DOHH2 (cell line): ENCODE data around the gene SHPK.

Experiments
- EZH2phosphoT487 ChIP-seq: fragments of 200-600 bp; sonication (generic); IDR thresholded peaks from 2 replicates; pipeline ENCODE4 v1.6.1; 2017; ENCODE audit warnings: borderline replicate concordance, mild to moderate bottlenecking, antibody characterized with exemption, low read length, moderate library complexity, mixed read lengths
- TF ChIP-seq, protein P1 (sequence below): fragments of 200-600 bp; sonication (generic); IDR thresholded peaks from one replicate; pipeline ENCODE4 v1.5.1; 2014; ENCODE audit warnings: antibody characterized with exemption, mild to moderate bottlenecking, low read depth, low read length; ENCODE audit not compliant: poor library complexity, severe bottlenecking

DNA sequence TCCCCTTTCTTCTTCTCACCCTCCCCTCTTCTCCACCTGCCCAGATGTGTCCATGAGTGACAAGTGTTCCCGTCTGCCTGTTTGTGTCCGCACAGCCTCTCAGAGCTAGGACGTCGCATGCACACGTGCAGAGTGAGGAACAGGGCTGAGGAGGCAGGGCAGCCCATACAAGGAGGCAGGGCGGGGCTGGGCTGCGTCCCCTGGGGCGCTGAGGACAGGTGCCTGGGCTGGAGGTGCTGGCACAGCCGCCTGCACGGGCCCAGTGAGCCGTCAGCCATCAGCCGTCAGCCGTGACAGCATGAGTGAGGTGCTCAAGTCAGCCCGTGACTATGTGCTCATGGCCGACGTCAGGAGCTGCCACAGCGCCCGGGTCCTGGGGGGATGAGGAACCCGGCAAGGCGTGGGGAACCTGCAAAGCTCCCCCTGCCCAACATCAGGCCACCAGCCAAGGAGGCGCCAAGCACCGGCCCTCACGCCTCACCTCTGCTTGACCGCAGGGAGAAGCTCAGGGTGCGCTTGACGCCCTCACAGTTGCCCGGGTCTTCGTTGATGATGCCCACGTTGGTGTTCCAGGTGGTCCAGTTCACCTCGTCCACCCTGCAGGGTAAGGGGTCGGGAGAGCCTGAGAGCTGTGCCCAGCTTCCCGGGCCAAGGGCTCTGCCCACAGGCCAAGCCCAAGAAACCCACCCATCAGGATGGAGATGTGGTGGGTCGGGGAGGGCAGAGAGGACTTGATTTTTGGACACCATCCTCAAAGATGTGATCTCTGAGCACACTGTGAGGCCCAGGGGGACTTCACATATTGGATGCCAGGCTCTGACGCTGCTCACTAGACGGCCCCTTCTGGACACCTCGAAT, 64.8 kb downstream of the SHPK start:
- no peak for TF ChIP-seq EZH2phosphoT487
- TF ChIP-seq, protein P1, sequence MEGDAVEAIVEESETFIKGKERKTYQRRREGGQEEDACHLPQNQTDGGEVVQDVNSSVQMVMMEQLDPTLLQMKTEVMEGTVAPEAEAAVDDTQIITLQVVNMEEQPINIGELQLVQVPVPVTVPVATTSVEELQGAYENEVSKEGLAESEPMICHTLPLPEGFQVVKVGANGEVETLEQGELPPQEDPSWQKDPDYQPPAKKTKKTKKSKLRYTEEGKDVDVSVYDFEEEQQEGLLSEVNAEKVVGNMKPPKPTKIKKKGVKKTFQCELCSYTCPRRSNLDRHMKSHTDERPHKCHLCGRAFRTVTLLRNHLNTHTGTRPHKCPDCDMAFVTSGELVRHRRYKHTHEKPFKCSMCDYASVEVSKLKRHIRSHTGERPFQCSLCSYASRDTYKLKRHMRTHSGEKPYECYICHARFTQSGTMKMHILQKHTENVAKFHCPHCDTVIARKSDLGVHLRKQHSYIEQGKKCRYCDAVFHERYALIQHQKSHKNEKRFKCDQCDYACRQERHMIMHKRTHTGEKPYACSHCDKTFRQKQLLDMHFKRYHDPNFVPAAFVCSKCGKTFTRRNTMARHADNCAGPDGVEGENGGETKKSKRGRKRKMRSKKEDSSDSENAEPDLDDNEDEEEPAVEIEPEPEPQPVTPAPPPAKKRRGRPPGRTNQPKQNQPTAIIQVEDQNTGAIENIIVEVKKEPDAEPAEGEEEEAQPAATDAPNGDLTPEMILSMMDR = no peak
